GM18909 (cell line): ENCODE measurements around the gene FHAD1.
A peak's percentile ranks its signal among the peaks of the same experiment; 100 is the strongest.
"Not testable (repeated sequence)": the region's sequence is repeated elsewhere in the genome, so short reads cannot be mapped to it uniquely, and the experiment has no call there.

ENCODE experiments used
- ATAC-seq: cut with Tn5 transposase; IDR thresholded peaks from one replicate; pipeline ENCODE4 v1.9.1; 2021; ENCODE audit warnings: mild to moderate bottlenecking; ENCODE audit not compliant: unreplicated experiment, poor library complexity

Gene FHAD1

DNA sequence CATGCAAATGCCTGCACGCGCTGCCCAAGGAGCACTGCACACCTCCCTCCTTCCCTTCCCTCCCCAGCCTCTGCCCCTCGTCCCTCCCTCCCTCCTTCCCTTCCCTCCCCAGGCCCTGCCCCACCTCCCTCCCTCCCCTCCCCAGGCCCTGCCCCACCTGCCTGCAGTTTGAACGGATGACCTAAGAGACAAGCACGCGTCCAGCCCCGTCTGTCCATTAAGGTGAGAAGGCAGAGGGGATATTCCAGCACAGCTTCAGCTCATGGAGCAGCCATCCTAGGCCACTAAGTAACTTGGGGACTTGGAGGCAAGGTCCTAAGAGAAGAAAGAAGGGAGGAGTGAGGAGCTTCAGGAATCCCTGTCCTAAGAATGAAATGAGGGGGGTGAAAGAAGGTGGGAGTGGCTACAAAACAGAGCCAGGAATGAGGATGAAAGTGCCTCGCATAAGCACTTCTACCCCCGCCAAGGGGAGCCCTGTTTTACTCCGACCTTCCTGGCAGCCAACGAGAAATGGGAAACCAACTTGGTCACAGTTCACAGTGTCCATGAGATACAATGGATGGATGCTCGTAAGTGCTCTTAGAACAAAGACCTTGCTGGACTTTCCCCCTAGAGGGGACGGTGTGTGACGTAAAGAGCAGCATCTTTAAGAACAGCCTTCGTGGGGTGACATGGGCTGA is 141.3 kb downstream of the FHAD1 start:
- no peak for ATAC-seq

GRCh38 chr1:15389828-15390227 is 142.8 kb downstream of the FHAD1 start:
- ATAC-seq, result not testable (repeated sequence)

DNA sequence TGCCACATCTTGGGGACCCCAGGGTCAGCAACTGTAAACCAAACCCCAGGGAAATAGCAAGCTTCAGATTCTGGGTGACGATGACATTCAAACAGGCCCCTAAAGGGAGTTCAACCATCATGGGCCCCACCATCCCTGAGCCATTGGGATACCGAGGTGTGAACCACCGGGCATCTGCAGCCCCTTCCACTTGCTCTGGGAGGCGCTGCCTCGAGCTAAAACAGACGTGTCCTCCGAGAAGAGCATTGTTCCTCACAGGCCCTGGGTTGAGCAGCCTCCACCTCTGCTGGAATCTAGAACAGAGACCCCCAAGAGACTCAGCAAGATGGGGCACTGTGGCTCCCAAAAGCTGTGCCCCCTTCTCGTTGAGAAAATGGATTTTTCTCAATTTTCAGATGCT is 143.6 kb downstream of the FHAD1 start:
- ATAC-seq, result no peak

- ATAC-seq, result no peak
Measured at GRCh38 chr1:15391366-15391765, 144.3 kb downstream of the FHAD1 start.

- no peak for ATAC-seq
Measured at GRCh38 chr1:15393475-15394257, 146.6 kb downstream of the FHAD1 start.

DNA sequence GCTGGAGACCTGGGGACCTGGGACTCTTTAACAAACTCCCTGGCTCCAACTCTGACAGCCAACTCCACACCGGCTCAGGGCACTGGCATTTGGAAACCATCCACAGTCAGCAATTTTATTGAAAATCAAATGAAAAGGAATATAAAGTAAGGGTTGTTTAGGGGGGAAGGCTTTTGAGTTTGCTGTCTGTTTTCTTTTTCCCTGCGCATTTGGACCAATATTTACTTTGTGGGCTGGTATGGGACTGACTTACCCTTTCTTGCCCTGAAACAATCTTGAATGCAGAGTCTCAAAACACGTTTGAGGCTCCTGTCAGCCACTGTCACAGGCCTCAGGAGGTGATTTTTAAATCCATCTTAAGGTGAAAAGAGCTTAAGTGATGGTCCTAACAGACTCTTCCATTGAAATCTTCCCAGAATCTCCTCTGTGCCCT is 147.3 kb downstream of the FHAD1 start:
- ATAC-seq, result no peak

- no peak for ATAC-seq
Measured at GRCh38 chr1:15397236-15397635, 150.2 kb downstream of the FHAD1 start.

- ATAC-seq, result no peak
Measured at GRCh38 chr1:15399710-15400109, 152.7 kb downstream of the FHAD1 start.

DNA sequence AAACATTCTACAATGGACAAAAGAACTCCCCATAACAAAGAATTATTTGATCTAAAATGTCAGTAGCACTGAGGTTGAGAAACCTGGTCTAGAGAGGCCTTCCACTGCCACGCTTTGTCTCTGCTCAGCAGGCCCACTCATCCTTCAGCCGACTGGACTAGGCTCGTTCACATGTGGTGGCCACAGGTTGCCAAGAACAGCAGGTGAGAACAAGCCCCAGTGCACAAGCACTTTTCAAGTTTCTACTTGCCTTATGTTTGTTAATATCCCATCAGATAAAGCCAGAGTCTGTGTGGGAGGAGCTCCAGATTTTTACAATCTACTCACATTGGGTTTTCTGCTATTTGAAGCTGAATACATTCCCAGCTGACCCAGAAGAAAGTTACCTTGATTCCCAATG is 153.6 kb downstream of the FHAD1 start:
- no peak for ATAC-seq

- ATAC-seq, result no peak
Measured at GRCh38 chr1:15401391-15402055, 154.5 kb downstream of the FHAD1 start.

- no peak for ATAC-seq
Measured at GRCh38 chr1:15402809-15403450, 155.9 kb downstream of the FHAD1 start.

GRCh38 chr1:15403962-15404580 is 157.0 kb downstream of the FHAD1 start:
- ATAC-seq, result no peak

DNA sequence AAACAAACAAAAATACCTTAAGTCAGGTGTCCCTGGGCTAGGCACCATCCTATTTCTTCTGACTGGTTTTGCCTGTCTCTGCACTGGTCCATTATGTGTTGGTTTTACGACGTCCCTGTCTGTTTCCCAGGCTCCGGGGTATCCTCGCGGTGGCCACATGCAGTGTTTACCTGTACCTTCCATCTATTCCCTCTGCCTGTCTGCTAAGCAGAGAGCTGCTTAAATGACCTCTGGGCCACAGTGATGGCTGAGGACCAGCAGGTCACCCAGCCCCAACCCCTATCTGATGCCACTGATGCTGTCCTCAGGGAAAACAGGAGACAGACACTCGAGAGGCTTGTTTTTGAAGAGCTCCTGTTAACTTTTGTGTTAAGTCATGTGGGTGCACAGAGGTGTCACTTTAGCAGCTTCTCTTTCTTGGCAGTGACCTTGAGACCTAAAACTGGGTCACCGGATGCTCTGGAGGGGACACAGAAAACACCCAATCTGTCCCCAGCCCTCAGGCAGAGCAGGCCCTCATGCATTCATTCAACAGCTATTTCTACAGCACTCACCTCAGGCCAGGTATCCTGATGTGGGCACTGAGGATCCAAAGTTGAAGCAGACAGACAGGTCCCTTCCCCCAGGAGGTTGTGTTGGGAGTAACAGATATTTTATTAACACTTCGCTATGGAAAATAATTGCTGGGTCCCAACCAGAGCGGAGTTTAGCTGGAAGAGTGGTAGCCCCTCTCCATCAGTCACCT is 158.3 kb downstream of the FHAD1 start:
- ATAC-seq, result no peak

DNA sequence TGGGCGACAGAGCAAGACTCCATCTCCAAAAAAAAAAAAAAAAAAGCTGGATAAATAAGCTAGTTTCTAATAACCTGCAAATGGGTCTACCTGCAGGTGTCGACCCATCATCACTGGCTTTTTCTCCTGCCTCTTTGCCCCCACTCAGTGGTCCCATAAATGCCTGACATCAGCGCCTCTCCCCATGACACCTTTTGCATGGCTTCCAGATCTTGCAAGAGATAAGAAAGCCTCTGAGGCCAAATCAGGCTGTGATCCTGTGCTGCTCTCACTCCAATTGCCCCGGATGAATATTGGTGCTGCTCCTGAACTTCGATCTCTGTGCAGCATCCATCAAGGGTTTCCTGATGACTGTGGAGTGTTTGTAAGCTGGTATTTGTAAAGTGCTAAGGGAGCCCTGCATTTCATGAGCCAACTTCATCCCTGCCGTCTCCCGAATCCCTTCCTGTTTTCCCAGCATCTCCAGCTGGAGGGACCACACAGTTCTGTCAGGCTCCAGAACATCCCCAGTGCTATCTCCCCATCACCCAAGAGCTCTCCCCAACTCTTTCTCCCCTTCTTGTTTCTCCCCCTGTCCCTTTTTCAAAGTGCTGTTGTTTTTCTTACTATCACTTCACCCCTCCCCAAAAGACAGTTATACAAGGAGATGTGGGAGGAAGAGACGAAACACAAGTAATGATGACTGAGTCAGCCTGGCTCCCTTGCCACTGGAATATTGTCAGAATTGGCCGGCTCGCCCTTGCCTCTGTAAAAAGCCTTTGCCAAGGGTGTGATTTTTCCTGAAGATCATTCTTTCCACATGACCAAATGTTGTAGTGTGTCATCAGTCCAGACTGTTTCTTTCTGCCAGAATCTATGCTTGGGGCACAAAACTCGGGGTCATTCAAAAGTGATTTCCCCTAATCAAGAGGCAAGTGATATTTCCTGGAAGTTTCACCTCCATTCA is 159.9 kb downstream of the FHAD1 start:
- ATAC-seq, result no peak

DNA sequence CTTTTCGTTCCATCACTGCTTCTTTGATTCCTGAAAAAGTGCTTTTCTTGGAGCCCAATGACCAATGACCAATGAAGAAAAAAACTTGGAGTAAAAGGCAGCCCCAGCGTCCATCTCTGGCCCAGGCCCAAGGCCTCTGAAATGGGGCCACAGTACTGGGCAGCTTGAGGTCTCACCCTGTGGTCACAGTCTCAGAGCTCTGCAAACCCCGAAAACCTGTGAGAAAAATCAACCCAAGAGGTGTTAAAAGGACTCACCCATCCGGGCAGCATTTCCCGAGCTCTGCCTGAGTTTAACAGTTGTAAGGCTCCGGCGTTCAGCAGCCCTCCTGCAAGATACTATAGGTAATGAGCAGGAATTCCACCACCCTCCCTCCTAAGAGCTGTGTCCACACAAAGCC is 160.6 kb downstream of the FHAD1 start:
- no peak for ATAC-seq

DNA sequence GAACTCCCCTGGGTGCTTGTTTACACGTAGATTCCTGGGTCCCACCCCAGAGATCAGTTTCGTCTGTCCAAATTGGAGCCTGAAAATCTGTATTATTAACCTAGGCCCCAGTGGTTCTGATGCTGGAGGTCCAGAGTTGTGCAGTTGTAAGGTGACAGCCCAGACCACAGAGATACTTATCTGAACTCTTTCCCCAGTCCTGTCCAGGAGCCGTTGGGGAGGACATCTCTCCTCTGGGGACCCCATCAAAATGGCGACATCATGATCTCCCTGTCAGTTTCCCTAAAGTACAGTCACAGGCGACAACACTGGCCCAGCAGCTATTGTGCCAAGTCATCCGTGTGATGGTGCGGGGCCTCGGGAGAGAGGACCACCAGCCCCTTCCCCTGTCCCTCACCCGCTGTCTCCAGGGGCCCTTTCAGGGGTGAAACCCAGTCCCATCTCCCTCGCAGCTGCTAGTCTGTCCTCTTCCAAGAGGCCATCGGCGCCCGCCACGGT is 161.9 kb downstream of the FHAD1 start:
- no peak for ATAC-seq

DNA sequence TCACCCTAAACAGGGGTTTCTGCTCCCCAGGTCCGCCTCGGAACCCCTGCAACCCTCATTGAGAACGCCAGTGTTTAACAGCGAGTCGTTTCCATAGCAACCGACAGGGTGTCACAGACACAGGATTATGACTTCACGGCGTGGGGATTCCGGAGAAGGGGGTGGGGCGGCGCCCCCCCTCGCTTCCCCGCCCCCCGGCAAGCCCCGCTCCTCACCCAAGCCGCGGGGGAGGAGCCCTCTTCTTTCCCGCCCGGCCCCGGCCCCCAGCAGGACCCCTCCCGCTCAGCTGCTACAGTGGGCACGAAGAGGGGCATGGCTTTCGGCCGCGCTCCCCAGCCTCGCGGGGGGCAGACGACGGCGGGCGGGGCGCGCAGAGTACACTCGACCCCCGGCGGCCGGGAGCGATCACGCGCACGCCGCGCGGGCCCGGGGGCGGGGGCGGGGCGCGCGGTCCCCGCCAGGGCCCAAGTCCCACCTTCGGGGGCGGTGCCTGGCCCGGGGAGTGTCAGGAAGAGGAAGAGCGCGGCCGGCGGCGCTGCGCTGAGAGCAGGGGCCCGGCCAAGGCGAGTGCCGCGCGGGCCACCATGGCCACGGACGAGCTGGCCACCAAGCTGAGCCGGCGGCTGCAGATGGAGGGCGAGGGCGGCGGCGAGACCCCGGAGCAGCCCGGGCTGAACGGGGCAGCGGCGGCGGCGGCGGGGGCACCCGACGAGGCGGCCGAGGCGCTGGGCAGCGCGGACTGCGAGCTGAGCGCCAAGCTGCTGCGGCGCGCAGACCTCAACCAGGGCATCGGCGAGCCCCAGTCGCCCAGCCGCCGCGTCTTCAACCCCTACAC is 162.6 kb downstream of the FHAD1 start, which contains the start of gene EFHD2:
EFHD2 (plus strand) TSS at position 501 of the 835 bp plus-strand sequence; CDS start at position 585, 84 bp downstream.
- ATAC-seq, result peak; percentile 76
